T1000 (cell line): ENCODE measurements around the gene MYOC.
A peak's percentile ranks its signal among the peaks of the same experiment; 100 is the strongest.
"Not testable (repeated sequence)": the region's sequence is repeated elsewhere in the genome, so short reads cannot be mapped to it uniquely, and the experiment has no call there.

ENCODE experiments used
- DNase-seq: peaks from one replicate; lab custom pipeline; 2025; ENCODE audit warnings: mixed read lengths; lab: John Stamatoyannopoulos, UW

MYOC gene

GRCh38 chr1:171653796-171654195, 1.3 kb upstream of the MYOC start:
- no peak for DNase-seq

- no peak for DNase-seq
Observed at GRCh38 chr1:171646249-171646560, 6.3 kb downstream of the MYOC start.

GRCh38 chr1:171645553-171646248, 6.8 kb downstream of the MYOC start:
- no peak for DNase-seq

DNA sequence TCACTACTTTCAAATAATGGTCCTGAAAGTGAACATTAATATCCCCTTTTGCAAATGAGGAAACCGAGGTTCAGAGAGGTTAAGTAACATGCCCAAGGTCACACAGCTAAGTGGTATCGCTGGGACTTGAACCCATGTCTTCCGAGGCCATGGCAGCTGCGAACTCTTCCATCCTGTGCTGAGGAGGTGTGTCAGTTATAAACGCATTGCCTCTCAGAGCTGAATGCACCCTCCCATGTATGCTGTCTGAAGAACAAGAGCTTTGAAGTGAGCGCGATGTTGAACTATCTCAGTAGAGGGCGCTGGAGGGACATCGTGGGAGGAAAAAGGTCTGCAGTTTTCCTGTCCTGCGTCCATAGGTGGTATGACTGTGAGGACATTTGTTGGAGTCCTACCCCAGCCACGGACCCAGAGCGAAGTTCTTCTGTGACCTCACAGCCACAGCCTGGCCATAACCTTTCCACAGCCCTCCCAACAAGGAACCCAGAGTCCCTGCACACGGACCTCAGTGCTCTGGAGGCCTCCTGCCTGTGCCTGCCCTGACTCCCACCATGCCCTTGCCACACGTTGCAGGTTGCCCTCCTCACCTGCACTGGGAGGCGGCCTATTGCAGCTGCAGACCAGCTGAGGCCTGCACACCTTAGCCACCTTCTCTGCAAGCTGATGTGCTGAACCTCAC, 7.5 kb downstream of the MYOC start:
- peak; percentile 4 for DNase-seq

DNA sequence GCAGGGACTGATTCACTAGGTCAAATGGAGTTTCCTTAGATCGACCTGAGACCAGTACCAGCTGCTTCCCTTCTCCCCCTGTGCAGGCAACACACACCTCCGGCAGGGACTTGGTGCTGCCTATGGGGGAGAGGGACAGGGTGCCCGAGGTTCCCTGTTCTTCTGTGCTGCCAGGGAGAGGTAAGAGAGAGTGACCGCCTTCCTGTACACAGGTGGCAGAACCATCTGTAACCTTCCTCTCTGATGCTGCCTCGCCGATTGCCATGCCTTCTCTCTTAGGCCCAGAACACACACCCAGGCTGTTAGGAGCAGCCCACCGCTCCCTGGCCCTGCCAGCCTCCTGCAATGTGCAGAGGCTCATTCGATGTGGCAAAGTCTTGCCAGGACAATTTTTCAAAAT, 9.3 kb downstream of the MYOC start:
- no peak for DNase-seq

GRCh38 chr1:171642197-171642596, 10.3 kb downstream of the MYOC start:
- DNase-seq, result no peak

- DNase-seq, result no peak
Observed at GRCh38 chr1:171641076-171641864, 11.2 kb downstream of the MYOC start.

- no peak for DNase-seq
Observed at GRCh38 chr1:171640225-171640624, 12.3 kb downstream of the MYOC start.

GRCh38 chr1:171637928-171638576, 14.4 kb downstream of the MYOC start:
- no peak for DNase-seq

- no peak for DNase-seq
Observed at GRCh38 chr1:171636141-171636540, 16.3 kb downstream of the MYOC start.

DNA sequence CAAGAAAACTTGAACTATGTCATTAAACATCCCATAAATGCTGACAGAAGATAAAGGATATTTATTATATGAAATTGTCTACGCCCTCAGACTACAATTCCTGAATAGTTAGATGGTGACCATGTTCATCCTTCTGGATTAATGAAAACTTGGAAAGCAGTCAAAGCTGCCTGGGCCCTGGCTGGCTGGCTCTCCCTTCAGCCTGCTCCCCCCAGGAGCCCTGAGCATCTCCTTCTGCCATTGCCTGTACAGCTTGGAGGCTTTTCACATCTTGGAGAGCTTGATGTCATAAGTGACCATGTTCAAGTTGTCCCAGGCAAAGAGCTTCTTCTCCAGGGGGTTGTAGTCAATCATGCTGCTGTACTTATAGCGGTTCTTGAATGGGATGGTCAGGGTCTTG, 16.8 kb downstream of the MYOC start:
- DNase-seq, result no peak

DNA sequence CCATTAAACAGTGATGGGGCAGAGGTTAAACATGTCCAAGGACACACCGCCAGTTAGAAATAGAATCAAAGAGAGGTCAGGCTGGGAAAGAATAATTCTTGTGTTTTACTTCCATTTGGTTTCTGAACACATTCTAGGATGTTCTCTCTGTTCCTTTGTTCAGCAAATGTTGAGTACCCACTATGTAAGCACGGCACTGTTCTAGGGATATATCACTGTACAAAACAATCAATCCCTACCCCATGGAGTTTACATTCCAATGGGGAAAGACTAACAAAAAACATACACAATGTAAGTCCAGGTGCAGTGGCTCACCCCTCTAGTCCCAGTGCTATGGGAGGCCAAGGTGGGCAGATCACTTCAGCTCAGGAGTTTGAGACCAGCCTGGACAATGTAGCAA, 24.3 kb downstream of the MYOC start:
- DNase-seq, result no peak

DNA sequence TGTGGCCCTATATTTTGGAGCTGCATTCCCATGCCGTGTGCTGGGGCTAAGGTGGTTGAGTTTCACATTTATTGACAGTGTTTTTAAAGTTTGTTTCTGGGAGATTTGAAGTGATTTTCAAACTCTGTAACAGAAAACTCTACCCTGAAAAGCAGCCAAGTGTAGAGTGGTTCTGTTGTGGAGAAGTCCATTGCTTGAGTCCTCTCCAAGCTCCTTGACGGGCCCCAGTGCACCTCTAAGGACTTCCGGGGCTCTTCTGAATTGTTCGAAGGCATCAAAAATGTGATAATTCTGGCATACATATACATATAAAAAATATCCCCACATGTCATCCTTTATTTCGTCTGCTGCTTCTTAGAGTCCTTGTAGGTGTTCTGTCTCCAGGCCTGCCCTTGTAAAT, 25.5 kb downstream of the MYOC start:
- no peak for DNase-seq

GRCh38 chr1:171625225-171625624, 27.3 kb downstream of the MYOC start:
- no peak for DNase-seq

DNA sequence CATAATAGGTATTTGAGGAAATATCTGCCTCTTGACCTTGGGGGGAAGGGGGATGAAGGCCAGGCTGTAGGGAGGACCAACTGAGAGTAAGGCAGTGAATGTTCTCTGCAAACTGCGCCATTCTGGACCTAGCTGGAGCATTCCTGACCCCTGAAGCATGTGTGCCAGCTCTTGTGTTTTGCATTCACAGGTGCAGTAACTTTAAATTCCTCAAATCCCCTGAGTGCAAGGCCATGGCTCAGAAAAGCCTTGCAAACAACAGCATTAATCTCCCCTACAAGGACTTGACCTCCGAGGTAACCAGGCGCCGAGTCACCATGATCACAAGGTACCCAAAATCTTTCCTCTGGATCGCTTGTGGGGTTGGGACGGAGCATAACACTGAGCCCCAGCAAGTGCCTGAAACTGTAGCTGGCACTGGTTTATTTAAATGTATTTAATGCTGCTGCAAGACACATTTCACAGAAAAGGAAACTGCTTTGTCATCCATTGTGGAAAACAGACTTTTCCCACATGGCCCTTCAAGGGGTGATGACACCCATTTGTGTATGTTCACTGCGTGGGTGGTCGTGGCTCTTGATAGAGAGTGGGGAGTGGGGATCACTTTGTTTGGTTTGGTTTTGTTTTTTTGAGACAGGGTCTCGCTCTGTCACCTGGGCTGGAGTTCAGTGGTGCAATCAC, 28.7 kb downstream of the MYOC start:
- no peak for DNase-seq

DNA sequence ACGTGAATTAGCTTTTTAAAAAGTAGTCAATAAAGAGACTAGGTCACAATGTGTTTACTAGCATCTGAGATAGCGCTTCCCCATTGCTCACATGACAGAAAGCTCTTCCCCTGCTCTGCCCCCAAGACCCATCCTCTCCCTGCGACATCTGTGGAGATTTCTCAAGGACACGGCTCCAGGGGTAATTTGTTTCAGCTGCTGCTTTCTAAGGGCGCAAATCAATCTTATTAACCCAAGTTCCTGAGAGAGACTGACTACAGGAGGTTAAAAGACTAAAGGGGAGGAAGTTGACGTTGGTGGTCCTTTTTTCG, 30.4 kb downstream of the MYOC start, which contains the start of gene MYOCOS:
Gene MYOCOS (plus strand): TSS at position 92 of the 311 bp plus-strand sequence. CDS start 1,641 bp downstream, outside the sequence.
- no peak for DNase-seq

GRCh38 chr1:171616586-171616985, 35.9 kb downstream of the MYOC start:
- no peak for DNase-seq

GRCh38 chr1:171615122-171615906, 37.2 kb downstream of the MYOC start:
- DNase-seq, result not testable (repeated sequence)

GRCh38 chr1:171613282-171613681, 39.2 kb downstream of the MYOC start:
- no peak for DNase-seq

DNA sequence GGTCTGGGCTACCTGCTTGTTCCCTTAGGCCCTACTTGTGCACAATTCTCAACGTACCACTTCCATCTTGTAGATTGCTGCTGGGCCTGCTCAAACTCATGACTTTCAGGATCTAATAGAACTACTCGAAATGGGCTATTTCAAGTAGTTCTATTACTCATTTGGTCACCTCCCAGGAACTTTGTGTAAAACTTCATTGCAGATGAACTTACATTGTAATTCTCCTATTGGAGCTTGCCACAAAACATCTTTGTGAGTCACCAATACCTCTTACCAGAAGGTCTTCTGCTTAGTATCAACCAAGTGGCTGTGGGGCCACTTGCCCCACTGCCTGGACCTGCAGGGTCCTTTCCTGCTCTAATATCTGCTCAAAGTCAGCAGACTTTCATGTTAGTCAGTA, 41.2 kb downstream of the MYOC start:
- DNase-seq, result no peak

- no peak for DNase-seq
Observed at GRCh38 chr1:171610385-171610784, 42.1 kb downstream of the MYOC start.
